Osteocyte (in vitro differentiated cells): ENCODE data around the gene TMEM217. TPM values are rescaled to one million over a fixed set of nuclear protein-coding genes. Genes with fewer than 3 reads are reported as not detected.

Source experiments
- DNase-seq: peaks from one replicate; pipeline ENCODE4 v3.0.0; 2021; ENCODE audit warnings: mixed read lengths; ENCODE audit not compliant: unreplicated experiment; ENCODE audit errors: extremely low spot score
- H3K27ac Mint-ChIP-seq: one replicate; pipeline ENCODE4 v1.8.0; 2021; ENCODE audit warnings: mild to moderate bottlenecking, mixed read lengths; ENCODE audit not compliant: unreplicated experiment
- H3K27me3 Mint-ChIP-seq: one replicate; pipeline ENCODE4 v1.8.0; 2021; ENCODE audit warnings: mixed read lengths; ENCODE audit not compliant: unreplicated experiment
- H3K36me3 Mint-ChIP-seq: one replicate; pipeline ENCODE4 v1.8.0; 2021; ENCODE audit warnings: mixed read lengths; ENCODE audit not compliant: unreplicated experiment
- H3K4me1 Mint-ChIP-seq: one replicate; pipeline ENCODE4 v1.8.0; 2021; ENCODE audit warnings: mixed read lengths; ENCODE audit not compliant: unreplicated experiment
- H3K4me3 Mint-ChIP-seq: one replicate; pipeline ENCODE4 v1.8.0; 2021; ENCODE audit warnings: mild to moderate bottlenecking, moderate library complexity, mixed read lengths; ENCODE audit not compliant: unreplicated experiment
- H3K9me3 Mint-ChIP-seq: one replicate; pipeline ENCODE4 v1.8.0; 2021; ENCODE audit warnings: mixed read lengths; ENCODE audit not compliant: unreplicated experiment
- CTCF ChIP-seq: fragments of 200-600 bp; sonication (generic); IDR thresholded peaks from 2 replicates; pipeline ENCODE4 v1.5.0; 2021; ENCODE audit warnings: antibody characterized with exemption, mild to moderate bottlenecking, moderate library complexity
- total RNA-seq: library from RNA; stranded (reverse); gene quantifications from 2 replicates; pipeline ENCODE4 v1.2.1, GENCODE V29; 2021

The TMEM217 gene
- total RNA-seq, 1 donor from 2014 or later, result 3.5 TPM

DNA sequence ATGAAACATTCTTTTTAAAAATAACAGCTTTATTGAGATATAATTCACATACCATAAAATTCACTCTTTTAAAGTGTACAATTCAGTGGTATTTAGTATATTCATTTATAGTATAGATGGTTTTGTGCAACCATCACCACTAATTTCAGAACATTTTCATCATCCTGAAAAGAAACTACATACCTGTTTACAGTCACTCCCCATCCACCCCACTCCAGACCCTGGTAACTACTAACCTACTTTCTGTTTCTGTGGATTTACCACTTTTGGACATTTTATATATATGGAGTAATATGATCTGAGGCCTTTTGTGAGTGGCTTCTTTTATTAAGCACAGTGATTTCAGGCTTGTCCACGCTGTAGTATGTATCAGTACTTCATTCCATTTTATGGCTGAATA is 2.5 kb upstream of the TMEM217 start:
- Mint-ChIP-seq H3K27ac (no peak overlapping the region), H3K4me3 (no peak overlapping the region), H3K9me3 (no peaks in the 10 kb centered on the region), H3K27me3 (no peaks in the 10 kb centered on the region), H3K36me3 (peaks cover 4% of the 10 kb centered on the region), H3K4me1 (peaks cover 47% of the 10 kb centered on the region)
- DNase-seq, result no peak
- no peak for TF ChIP-seq CTCF

GRCh38 chr6:37260040-37260439 is 2.1 kb upstream of the TMEM217 start:
- no peaks in the 10 kb centered on the region for H3K27me3 Mint-ChIP-seq
- H3K4me1 Mint-ChIP-seq, result peaks cover 45% of the 10 kb centered on the region
- peak overlapping the region; percentile 27 for H3K4me3 Mint-ChIP-seq
- H3K27ac Mint-ChIP-seq, result peak overlapping the region; percentile 23
- H3K36me3 Mint-ChIP-seq, result peaks cover 4% of the 10 kb centered on the region
- DNase-seq, result no peak
- no peaks in the 10 kb centered on the region for H3K9me3 Mint-ChIP-seq
- no peak for TF ChIP-seq CTCF

GRCh38 chr6:37259191-37259590 is 1.2 kb upstream of the TMEM217 start:
- peak overlapping the region; percentile 97 for H3K4me3 Mint-ChIP-seq
- peaks cover 41% of the 10 kb centered on the region for H3K4me1 Mint-ChIP-seq
- no peak for TF ChIP-seq CTCF
- H3K27me3 Mint-ChIP-seq, result no peaks in the 10 kb centered on the region
- H3K36me3 Mint-ChIP-seq, result peaks cover 4% of the 10 kb centered on the region
- no peaks in the 10 kb centered on the region for H3K9me3 Mint-ChIP-seq
- DNase-seq, result no peak
- peak overlapping the region; percentile 69 for H3K27ac Mint-ChIP-seq

- peak overlapping the region; percentile 97 for H3K4me3 Mint-ChIP-seq
- no peak for DNase-seq
- H3K27me3 Mint-ChIP-seq, result no peaks in the 10 kb centered on the region
- no peaks in the 10 kb centered on the region for H3K9me3 Mint-ChIP-seq
- peaks cover 4% of the 10 kb centered on the region for H3K36me3 Mint-ChIP-seq
- peak overlapping the region; percentile 97 for H3K27ac Mint-ChIP-seq
- TF ChIP-seq CTCF, result no peak
- peaks cover 39% of the 10 kb centered on the region for H3K4me1 Mint-ChIP-seq
These were observed 611 bp upstream of the TMEM217 start for GRCh38 chr6:37258405-37259105.

GRCh38 chr6:37257320-37257633 is 667 bp downstream of the TMEM217 start:
- no peak for TF ChIP-seq CTCF
- Mint-ChIP-seq H3K9me3 (no peaks in the 10 kb centered on the region), H3K36me3 (no peaks in the 10 kb centered on the region), H3K4me1 (peaks cover 31% of the 10 kb centered on the region), H3K27me3 (no peaks in the 10 kb centered on the region), H3K4me3 (peak overlapping the region; percentile 97), H3K27ac (peak overlapping the region; percentile 97)
- DNase-seq, result no peak
